ENCODE measurements around the gene MLF2.

The MLF2 gene

DNA sequence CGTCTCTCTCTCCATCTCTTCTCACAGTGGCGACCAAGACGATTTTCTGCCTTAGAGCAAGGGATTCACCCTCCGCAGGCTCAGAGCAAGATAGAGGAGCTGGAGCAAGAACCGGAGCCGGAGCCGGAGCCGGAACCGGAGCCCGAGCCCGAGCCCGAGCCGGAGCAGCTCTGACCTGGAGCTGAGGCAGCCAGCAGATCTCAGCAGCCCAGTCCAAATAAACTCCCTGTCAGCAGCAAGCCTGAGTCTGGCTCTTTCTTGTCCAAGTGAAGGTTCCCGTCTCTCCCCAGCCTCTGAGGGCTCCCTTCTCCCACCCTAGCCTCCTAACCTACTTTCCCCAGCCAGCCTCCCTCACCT, 25.3 kb upstream of the MLF2 start (continued):
- TF ChIP-seq, protein P1, sequence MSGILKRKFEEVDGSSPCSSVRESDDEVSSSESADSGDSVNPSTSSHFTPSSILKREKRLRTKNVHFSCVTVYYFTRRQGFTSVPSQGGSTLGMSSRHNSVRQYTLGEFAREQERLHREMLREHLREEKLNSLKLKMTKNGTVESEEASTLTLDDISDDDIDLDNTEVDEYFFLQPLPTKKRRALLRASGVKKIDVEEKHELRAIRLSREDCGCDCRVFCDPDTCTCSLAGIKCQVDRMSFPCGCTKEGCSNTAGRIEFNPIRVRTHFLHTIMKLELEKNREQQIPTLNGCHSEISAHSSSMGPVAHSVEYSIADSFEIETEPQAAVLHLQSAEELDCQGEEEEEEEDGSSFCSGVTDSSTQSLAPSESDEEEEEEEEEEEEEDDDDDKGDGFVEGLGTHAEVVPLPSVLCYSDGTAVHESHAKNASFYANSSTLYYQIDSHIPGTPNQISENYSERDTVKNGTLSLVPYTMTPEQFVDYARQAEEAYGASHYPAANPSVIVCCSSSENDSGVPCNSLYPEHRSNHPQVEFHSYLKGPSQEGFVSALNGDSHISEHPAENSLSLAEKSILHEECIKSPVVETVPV (CRISPR knock-in tag; IDR thresholded peaks at IDR 0.05) = no peak
- TF ChIP-seq ESRRG (CRISPR knock-in tag; IDR thresholded peaks at IDR 0.05) (no peak), TOX (CRISPR knock-in tag; IDR thresholded peaks at IDR 0.05; ENCODE audit: borderline replicate concordance) (no peak), ZC3H10 (CRISPR knock-in tag; IDR thresholded peaks at IDR 0.05) (no peak), ISL1 (CRISPR knock-in tag; IDR thresholded peaks at IDR 0.05) (no peak), ZNF8 (CRISPR knock-in tag; IDR thresholded peaks at IDR 0.05) (no peak), OSR1 (CRISPR knock-in tag; IDR thresholded peaks at IDR 0.05) (no peak)

DNA sequence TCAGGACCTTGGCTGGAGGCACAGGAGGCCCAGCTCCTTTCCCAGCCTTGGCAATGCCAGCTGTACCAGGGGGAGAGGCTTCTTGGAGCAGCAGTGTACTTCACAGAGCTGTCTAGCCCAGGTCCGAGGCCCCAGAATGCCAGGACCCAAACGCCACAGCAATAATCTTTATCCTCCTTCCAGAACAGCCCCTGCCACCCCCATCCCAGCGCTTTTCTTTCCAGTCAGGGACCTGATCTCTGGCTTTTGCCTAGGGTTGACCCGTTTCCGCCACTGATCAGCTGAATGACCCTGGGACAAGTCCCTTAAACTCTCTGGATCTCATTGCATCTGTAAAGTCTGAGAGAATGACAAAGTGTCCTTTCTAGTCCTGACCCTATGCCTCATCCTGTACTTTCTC, 24.4 kb upstream of the MLF2 start:
- no peak for ATAC-seq
- TF ChIP-seq GLIS3 (CRISPR knock-in tag; IDR thresholded peaks at IDR 0.05) = no peak
- TF ChIP-seq, protein P2, sequence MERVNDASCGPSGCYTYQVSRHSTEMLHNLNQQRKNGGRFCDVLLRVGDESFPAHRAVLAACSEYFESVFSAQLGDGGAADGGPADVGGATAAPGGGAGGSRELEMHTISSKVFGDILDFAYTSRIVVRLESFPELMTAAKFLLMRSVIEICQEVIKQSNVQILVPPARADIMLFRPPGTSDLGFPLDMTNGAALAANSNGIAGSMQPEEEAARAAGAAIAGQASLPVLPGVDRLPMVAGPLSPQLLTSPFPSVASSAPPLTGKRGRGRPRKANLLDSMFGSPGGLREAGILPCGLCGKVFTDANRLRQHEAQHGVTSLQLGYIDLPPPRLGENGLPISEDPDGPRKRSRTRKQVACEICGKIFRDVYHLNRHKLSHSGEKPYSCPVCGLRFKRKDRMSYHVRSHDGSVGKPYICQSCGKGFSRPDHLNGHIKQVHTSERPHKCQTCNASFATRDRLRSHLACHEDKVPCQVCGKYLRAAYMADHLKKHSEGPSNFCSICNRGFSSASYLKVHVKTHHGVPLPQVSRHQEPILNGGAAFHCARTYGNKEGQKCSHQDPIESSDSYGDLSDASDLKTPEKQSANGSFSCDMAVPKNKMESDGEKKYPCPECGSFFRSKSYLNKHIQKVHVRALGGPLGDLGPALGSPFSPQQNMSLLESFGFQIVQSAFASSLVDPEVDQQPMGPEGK (CRISPR knock-in tag; IDR thresholded peaks at IDR 0.05; ENCODE audit: borderline replicate concordance) = no peak
- TF ChIP-seq ZC3H10 (CRISPR knock-in tag; IDR thresholded peaks at IDR 0.05) = no peak
- TF ChIP-seq ESRRG (CRISPR knock-in tag; IDR thresholded peaks at IDR 0.05) = no peak
- TF ChIP-seq SNAI2 (CRISPR knock-in tag; IDR thresholded peaks at IDR 0.05) = no peak
- no peak for TF ChIP-seq OSR1 (CRISPR knock-in tag; IDR thresholded peaks at IDR 0.05)
- TF ChIP-seq, protein P3, sequence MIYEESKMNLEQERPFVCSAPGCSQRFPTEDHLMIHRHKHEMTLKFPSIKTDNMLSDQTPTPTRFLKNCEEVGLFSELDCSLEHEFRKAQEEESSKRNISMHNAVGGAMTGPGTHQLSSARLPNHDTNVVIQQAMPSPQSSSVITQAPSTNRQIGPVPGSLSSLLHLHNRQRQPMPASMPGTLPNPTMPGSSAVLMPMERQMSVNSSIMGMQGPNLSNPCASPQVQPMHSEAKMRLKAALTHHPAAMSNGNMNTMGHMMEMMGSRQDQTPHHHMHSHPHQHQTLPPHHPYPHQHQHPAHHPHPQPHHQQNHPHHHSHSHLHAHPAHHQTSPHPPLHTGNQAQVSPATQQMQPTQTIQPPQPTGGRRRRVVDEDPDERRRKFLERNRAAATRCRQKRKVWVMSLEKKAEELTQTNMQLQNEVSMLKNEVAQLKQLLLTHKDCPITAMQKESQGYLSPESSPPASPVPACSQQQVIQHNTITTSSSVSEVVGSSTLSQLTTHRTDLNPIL (CRISPR knock-in tag; IDR thresholded peaks at IDR 0.05; ENCODE audit: low read depth) = no peak
- TF ChIP-seq ARNTL (CRISPR knock-in tag; IDR thresholded peaks at IDR 0.05; ENCODE audit: borderline replicate concordance, low read depth) = no peak
- TF ChIP-seq ZFP3 (CRISPR knock-in tag; IDR thresholded peaks at IDR 0.05) = no peak
- no peak for TF ChIP-seq BACH2 (CRISPR knock-in tag; IDR thresholded peaks at IDR 0.05; ENCODE audit: borderline replicate concordance)
- TF ChIP-seq RARB (CRISPR knock-in tag; IDR thresholded peaks at IDR 0.05) = no peak
- no peak for TF ChIP-seq ZFP30 (CRISPR knock-in tag; IDR thresholded peaks at IDR 0.05)
- TF ChIP-seq, protein P4, sequence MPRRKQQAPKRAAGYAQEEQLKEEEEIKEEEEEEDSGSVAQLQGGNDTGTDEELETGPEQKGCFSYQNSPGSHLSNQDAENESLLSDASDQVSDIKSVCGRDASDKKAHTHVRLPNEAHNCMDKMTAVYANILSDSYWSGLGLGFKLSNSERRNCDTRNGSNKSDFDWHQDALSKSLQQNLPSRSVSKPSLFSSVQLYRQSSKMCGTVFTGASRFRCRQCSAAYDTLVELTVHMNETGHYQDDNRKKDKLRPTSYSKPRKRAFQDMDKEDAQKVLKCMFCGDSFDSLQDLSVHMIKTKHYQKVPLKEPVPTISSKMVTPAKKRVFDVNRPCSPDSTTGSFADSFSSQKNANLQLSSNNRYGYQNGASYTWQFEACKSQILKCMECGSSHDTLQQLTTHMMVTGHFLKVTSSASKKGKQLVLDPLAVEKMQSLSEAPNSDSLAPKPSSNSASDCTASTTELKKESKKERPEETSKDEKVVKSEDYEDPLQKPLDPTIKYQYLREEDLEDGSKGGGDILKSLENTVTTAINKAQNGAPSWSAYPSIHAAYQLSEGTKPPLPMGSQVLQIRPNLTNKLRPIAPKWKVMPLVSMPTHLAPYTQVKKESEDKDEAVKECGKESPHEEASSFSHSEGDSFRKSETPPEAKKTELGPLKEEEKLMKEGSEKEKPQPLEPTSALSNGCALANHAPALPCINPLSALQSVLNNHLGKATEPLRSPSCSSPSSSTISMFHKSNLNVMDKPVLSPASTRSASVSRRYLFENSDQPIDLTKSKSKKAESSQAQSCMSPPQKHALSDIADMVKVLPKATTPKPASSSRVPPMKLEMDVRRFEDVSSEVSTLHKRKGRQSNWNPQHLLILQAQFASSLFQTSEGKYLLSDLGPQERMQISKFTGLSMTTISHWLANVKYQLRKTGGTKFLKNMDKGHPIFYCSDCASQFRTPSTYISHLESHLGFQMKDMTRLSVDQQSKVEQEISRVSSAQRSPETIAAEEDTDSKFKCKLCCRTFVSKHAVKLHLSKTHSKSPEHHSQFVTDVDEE (CRISPR knock-in tag; IDR thresholded peaks at IDR 0.05) = no peak
- no peak for TF ChIP-seq ZNF565 (CRISPR knock-in tag; conservative IDR thresholded peaks at IDR 0.05; ENCODE audit: low read depth)

DNA sequence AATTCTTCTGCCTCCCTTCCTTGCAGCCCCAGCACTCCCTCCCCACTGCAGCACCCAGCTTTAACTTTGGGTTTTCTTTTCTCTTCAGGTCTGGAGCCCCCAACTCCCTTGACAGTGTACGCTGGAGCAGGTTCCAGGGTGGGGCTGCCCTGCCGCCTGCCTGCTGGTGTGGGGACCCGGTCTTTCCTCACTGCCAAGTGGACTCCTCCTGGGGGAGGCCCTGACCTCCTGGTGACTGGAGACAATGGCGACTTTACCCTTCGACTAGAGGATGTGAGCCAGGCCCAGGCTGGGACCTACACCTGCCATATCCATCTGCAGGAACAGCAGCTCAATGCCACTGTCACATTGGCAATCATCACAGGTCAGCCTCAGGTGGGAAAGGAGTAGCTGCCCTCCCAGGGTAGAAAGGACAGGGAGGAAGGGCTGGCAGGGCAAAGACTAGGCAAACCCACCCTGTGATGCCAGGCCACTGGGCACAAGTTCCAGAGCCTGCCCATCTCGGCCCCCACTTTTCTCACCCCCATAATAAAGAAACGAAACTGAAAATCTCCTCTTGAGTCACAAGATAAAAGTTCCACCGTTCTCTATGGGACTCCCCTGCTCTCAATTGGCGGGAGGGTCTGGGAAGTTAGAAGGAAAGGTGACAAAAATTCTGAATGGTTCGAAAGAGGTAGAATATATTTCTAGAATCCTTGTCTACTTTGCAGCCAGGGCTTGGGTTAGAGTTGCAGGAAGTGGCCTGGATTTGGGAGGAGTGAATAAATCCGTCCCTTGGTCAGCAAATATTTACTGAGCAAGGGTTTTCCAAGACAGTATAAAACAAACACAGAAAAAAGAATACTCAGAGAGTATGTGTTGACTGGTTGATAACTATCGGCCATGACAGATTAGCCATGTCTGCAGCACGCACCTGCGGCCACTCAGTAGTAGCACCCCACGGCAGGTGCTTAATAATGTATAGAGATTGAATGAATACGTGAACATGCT, 22.5 kb upstream of the MLF2 start:
- no peak for TF ChIP-seq OSR1 (CRISPR knock-in tag; IDR thresholded peaks at IDR 0.05)
- TF ChIP-seq TOX (CRISPR knock-in tag; IDR thresholded peaks at IDR 0.05; ENCODE audit: borderline replicate concordance) = no peak
- TF ChIP-seq, protein P2 (CRISPR knock-in tag; IDR thresholded peaks at IDR 0.05; ENCODE audit: borderline replicate concordance) = no peak
- no peak for TF ChIP-seq ARNTL (CRISPR knock-in tag; IDR thresholded peaks at IDR 0.05; ENCODE audit: borderline replicate concordance, low read depth)
- TF ChIP-seq, protein P5, sequence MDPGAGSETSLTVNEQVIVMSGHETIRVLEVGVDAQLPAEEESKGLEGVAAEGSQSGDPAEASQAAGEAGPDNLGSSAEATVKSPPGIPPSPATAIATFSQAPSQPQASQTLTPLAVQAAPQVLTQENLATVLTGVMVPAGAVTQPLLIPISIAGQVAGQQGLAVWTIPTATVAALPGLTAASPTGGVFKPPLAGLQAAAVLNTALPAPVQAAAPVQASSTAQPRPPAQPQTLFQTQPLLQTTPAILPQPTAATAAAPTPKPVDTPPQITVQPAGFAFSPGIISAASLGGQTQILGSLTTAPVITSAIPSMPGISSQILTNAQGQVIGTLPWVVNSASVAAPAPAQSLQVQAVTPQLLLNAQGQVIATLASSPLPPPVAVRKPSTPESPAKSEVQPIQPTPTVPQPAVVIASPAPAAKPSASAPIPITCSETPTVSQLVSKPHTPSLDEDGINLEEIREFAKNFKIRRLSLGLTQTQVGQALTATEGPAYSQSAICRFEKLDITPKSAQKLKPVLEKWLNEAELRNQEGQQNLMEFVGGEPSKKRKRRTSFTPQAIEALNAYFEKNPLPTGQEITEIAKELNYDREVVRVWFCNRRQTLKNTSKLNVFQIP (CRISPR knock-in tag; IDR thresholded peaks at IDR 0.05; ENCODE audit: borderline replicate concordance, low read depth) = no peak
- no peak for TF ChIP-seq ZNF70 (CRISPR knock-in tag; IDR thresholded peaks at IDR 0.05)
- TF ChIP-seq PPARA (CRISPR knock-in tag; IDR thresholded peaks at IDR 0.05; ENCODE audit: borderline replicate concordance) = no peak
- TF ChIP-seq ZNF565 (CRISPR knock-in tag; conservative IDR thresholded peaks at IDR 0.05; ENCODE audit: low read depth) = no peak
- no peak for TF ChIP-seq TCF4 (CRISPR knock-in tag; IDR thresholded peaks at IDR 0.05; ENCODE audit: borderline replicate concordance)
- no peak for TF ChIP-seq RARB (CRISPR knock-in tag; IDR thresholded peaks at IDR 0.05)
- TF ChIP-seq, protein P3 (CRISPR knock-in tag; IDR thresholded peaks at IDR 0.05; ENCODE audit: low read depth) = no peak
- no peak for TF ChIP-seq ZNF8 (CRISPR knock-in tag; IDR thresholded peaks at IDR 0.05)
- no peak for TF ChIP-seq GLIS3 (CRISPR knock-in tag; IDR thresholded peaks at IDR 0.05)
- no peak for TF ChIP-seq ZFP3 (CRISPR knock-in tag; IDR thresholded peaks at IDR 0.05)
- no peak for TF ChIP-seq ESRRG (CRISPR knock-in tag; IDR thresholded peaks at IDR 0.05)
- no peak for ATAC-seq
